H9 (cell line): ENCODE data around the gene NEB. TPM values are rescaled to one million over a fixed set of nuclear protein-coding genes. Genes with fewer than 3 reads are reported as not detected.

ENCODE experiments used
- DNase-seq: peaks from one replicate; pipeline ENCODE4 v3.0.0-alpha.2; 2017
- H2AFZ ChIP-seq: one replicate; pipeline ENCODE4 v1.6.1; 2013; ENCODE audit warnings: mild to moderate bottlenecking, low read length, control low read depth, moderate library complexity
- H2AK5ac ChIP-seq: 2 replicates; pipeline ENCODE4 v1.6.1; 2013; ENCODE audit warnings: low read length, control low read depth, mixed read lengths; ENCODE audit not compliant: insufficient read length
- H2BK120ac ChIP-seq: one replicate; pipeline ENCODE4 v1.6.1; 2013; ENCODE audit warnings: low read depth, mild to moderate bottlenecking, low read length, control low read depth, inconsistent platforms; ENCODE audit not compliant: poor library complexity, severe bottlenecking
- H2BK12ac ChIP-seq: 2 replicates; pipeline ENCODE4 v1.6.1; 2013; ENCODE audit warnings: low read length, control low read depth, mixed read lengths, low read depth; ENCODE audit not compliant: insufficient read length
- H2BK15ac ChIP-seq: 2 replicates; pipeline ENCODE4 v1.6.1; 2013; ENCODE audit warnings: low read depth, low read length, control low read depth
- H2BK20ac ChIP-seq: one replicate; pipeline ENCODE4 v1.6.1; 2013; ENCODE audit warnings: low read depth, mild to moderate bottlenecking, low read length, control low read depth, inconsistent platforms; ENCODE audit not compliant: poor library complexity, severe bottlenecking
- H2BK5ac ChIP-seq: 2 replicates; pipeline ENCODE4 v1.6.1; 2013; ENCODE audit warnings: low read length, control low read depth, mixed read lengths; ENCODE audit not compliant: insufficient read length
- H3K14ac ChIP-seq: 2 replicates; pipeline ENCODE4 v1.6.1; 2013; ENCODE audit warnings: low read length, control low read depth; ENCODE audit not compliant: insufficient read depth
- H3K18ac ChIP-seq: 2 replicates; pipeline ENCODE4 v1.6.1; 2013; ENCODE audit warnings: low read depth, mild to moderate bottlenecking, mixed read lengths, low read length, control low read depth; ENCODE audit not compliant: insufficient read length
- H3K23ac ChIP-seq: 2 replicates; pipeline ENCODE4 v1.6.1; 2013; ENCODE audit warnings: low read length, control low read depth, mixed read lengths, low read depth; ENCODE audit not compliant: insufficient read length
- H3K23me2 ChIP-seq: 2 replicates; pipeline ENCODE4 v1.6.1; 2013; ENCODE audit warnings: low read depth, mild to moderate bottlenecking, mixed read lengths, low read length, control low read depth; ENCODE audit not compliant: insufficient read length, poor library complexity, severe bottlenecking
- H3K27ac ChIP-seq: 2 replicates; pipeline ENCODE4 v1.5.1; 2013; ENCODE audit warnings: low read length, control low read depth, mixed read lengths, low read depth; ENCODE audit not compliant: insufficient read length
- H3K27me3 ChIP-seq: 2 replicates; pipeline ENCODE4 v1.6.1; 2013; ENCODE audit warnings: low read length, control low read depth, inconsistent platforms; ENCODE audit not compliant: insufficient read depth
- H3K4ac ChIP-seq: 2 replicates; pipeline ENCODE4 v1.6.1; 2013; ENCODE audit warnings: low read depth, mild to moderate bottlenecking, control low read depth, inconsistent platforms, low read length, moderate library complexity
- H3K4me1 ChIP-seq: 2 replicates; pipeline ENCODE4 v1.6.1; 2013; ENCODE audit warnings: low read length, control low read depth, inconsistent platforms; ENCODE audit not compliant: insufficient read depth
- H3K4me2 ChIP-seq: 2 replicates; pipeline ENCODE4 v1.6.1; 2013; ENCODE audit warnings: low read length, control low read depth, mixed read lengths; ENCODE audit not compliant: insufficient read length, insufficient read depth
- H3K56ac ChIP-seq: 2 replicates; pipeline ENCODE4 v1.6.1; 2013; ENCODE audit warnings: low read depth, mild to moderate bottlenecking, mixed read lengths, low read length, control low read depth; ENCODE audit not compliant: insufficient read length
- H3K79me1 ChIP-seq: 2 replicates; pipeline ENCODE4 v1.6.1; 2013; ENCODE audit warnings: low read depth, mild to moderate bottlenecking, moderate library complexity, low read length, control low read depth, inconsistent platforms; ENCODE audit not compliant: insufficient read depth, poor library complexity, severe bottlenecking
- H3K79me2 ChIP-seq: 2 replicates; pipeline ENCODE4 v1.6.1; 2013; ENCODE audit warnings: low read length, control low read depth, inconsistent platforms; ENCODE audit not compliant: insufficient read depth
- H3K9ac ChIP-seq: 2 replicates; pipeline ENCODE4 v1.6.1; 2013; ENCODE audit warnings: low read length, control low read depth, mixed read lengths; ENCODE audit not compliant: insufficient read length; ENCODE audit errors: extremely low read depth
- H3K9me3 ChIP-seq: one replicate; pipeline ENCODE4 v1.6.1; 2013; ENCODE audit warnings: low read depth, low read length, inconsistent platforms; ENCODE audit not compliant: control insufficient read depth
- H3T11ph ChIP-seq: one replicate; pipeline ENCODE4 v1.6.1; 2013; ENCODE audit warnings: mild to moderate bottlenecking, low read length, control low read depth, inconsistent platforms
- H4K20me1 ChIP-seq: one replicate; pipeline ENCODE4 v1.6.1; 2013; ENCODE audit not compliant: control insufficient read depth, insufficient read length, insufficient read depth
- H4K5ac ChIP-seq: 2 replicates; pipeline ENCODE4 v1.6.1; 2013; ENCODE audit warnings: low read depth, mild to moderate bottlenecking, mixed read lengths, low read length, control low read depth; ENCODE audit not compliant: insufficient read length
- H4K8ac ChIP-seq: replicated peaks from 2 replicates; pipeline ENCODE4 v1.6.1; 2013; ENCODE audit warnings: low read length, control low read depth, mixed read lengths, low read depth; ENCODE audit not compliant: insufficient read length
- H4K91ac ChIP-seq: 2 replicates; pipeline ENCODE4 v1.6.1; 2013; ENCODE audit warnings: low read depth, mild to moderate bottlenecking, moderate library complexity, mixed read lengths, low read length, control low read depth; ENCODE audit not compliant: insufficient read length
- H3K27ac Mint-ChIP-seq, 3 experiments: 2 replicates in 2 of 3; 3 replicates in 1 of 3; pipeline ENCODE4 v1.8.0; 2020 to 2021; ENCODE audit warnings: mixed read lengths in 3 of 3, mild to moderate bottlenecking in 1 of 3, moderate library complexity in 1 of 3
- H3K27me3 Mint-ChIP-seq: 2 replicates; pipeline ENCODE4 v1.8.0; 2021; ENCODE audit warnings: low read depth, mild to moderate bottlenecking, moderate library complexity, mixed read lengths
- H3K36me3 Mint-ChIP-seq, 3 experiments: 2 replicates in 2 of 3; 3 replicates in 1 of 3; pipeline ENCODE4 v1.8.0; 2020 to 2021; ENCODE audit warnings: low read depth in 3 of 3, mixed read lengths in 3 of 3; ENCODE audit not compliant: insufficient read depth in 1 of 3
- H3K4me1 Mint-ChIP-seq, 2 experiments: 2 replicates each; pipeline ENCODE4 v1.8.0; 2020; ENCODE audit warnings: mixed read lengths in 2 of 2
- H3K4me3 Mint-ChIP-seq, 2 experiments: 2 replicates in 1 of 2; 3 replicates in 1 of 2; pipeline ENCODE4 v1.8.0; 2020 to 2021; ENCODE audit warnings: mild to moderate bottlenecking in 2 of 2, mixed read lengths in 2 of 2, moderate library complexity in 1 of 2
- H3K9me3 Mint-ChIP-seq, 2 experiments: 2 replicates in 1 of 2; 3 replicates in 1 of 2; pipeline ENCODE4 v1.8.0; 2020; ENCODE audit warnings: mild to moderate bottlenecking in 2 of 2, mixed read lengths in 2 of 2, moderate library complexity in 1 of 2
- WGBS: extraction: QIAGEN DNeasy Blood & Tissue Kit; methylation state at CpG from one replicate; pipeline ENCODE4 v1.1.7; 2013; ENCODE audit warnings: missing lambda C conversion rate, low lambda C conversion rate, mixed read lengths; ENCODE audit not compliant: insufficient read length; ENCODE audit errors: extremely low coverage; 5-methylcytosine and 5-hydroxymethylcytosine counted together
- total RNA-seq: library from RNA; stranded (reverse); gene quantifications from 2 replicates; pipeline ENCODE4 v1.2.1, GENCODE V29; 2021
- TF ChIP-seq, protein P1 (sequence below): fragments of 200-600 bp; sonication (generic); conservative IDR thresholded peaks from 3 replicates; pipeline ENCODE4 v1.8.0; 2021; ENCODE audit warnings: antibody characterized with exemption, mild to moderate bottlenecking

The NEB gene
- total RNA-seq, 1 experiment from 2014 or later: 0.98 TPM

DNA sequence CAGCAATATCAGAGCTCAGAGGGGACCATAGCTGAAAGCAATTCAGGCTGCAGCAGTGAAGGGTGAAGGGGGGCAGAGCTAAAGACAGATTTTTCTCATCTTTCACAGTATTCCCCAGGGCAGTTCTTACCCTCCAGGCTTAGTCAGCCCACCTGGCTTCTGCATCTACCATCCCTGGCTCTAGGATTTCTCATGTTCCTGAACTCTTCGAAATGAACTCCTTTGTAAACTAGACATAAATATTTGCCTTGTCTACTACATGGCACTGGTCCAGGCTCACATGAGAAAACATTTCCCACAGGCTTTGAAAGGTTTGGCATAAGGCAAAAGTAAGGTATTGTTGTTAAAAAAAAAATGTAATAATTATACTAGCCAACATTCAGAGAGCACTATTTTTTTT, 23.6 kb upstream of the NEB start:
- Histone ChIP-seq H3K79me1 (no peaks in the 10 kb centered on the region), H4K8ac (no peak overlapping the region), H3K9ac (no peak overlapping the region), H2BK12ac (no peak overlapping the region), H4K5ac (no peak overlapping the region), H3K79me2 (no peaks in the 10 kb centered on the region), H3K9me3 (no peaks in the 10 kb centered on the region), H2BK20ac (no peak overlapping the region), H2BK15ac (no peak overlapping the region), H3K4me2 (no peak overlapping the region), H2BK120ac (no peak overlapping the region), H3T11ph (no peak overlapping the region), H3K27me3 (no peaks in the 10 kb centered on the region), H3K18ac (no peak overlapping the region), H3K4me1 (peaks cover 2% of the 10 kb centered on the region), H3K23me2 (no peaks in the 10 kb centered on the region), H4K20me1 (peaks cover 2% of the 10 kb centered on the region), H3K27ac (no peak overlapping the region), H3K4ac (no peak overlapping the region), H2BK5ac (no peak overlapping the region), H3K56ac (no peak overlapping the region), H2AK5ac (no peak overlapping the region), H3K23ac (no peak overlapping the region), H4K91ac (no peak overlapping the region), H2AFZ (no peak overlapping the region), H3K14ac (no peak overlapping the region)
- Mint-ChIP-seq H3K27me3 (no peaks in the 10 kb centered on the region), H3K27ac (no peak overlapping the region), H3K9me3 (no peaks in the 10 kb centered on the region), H3K4me1 (peaks cover 9 to 11% of the 10 kb centered on the region in 2 experiments; a peak in 3 of 4 replicates), H3K36me3 (no peaks in the 10 kb centered on the region), H3K4me3 (no peak overlapping the region)
- TF ChIP-seq, protein P1, sequence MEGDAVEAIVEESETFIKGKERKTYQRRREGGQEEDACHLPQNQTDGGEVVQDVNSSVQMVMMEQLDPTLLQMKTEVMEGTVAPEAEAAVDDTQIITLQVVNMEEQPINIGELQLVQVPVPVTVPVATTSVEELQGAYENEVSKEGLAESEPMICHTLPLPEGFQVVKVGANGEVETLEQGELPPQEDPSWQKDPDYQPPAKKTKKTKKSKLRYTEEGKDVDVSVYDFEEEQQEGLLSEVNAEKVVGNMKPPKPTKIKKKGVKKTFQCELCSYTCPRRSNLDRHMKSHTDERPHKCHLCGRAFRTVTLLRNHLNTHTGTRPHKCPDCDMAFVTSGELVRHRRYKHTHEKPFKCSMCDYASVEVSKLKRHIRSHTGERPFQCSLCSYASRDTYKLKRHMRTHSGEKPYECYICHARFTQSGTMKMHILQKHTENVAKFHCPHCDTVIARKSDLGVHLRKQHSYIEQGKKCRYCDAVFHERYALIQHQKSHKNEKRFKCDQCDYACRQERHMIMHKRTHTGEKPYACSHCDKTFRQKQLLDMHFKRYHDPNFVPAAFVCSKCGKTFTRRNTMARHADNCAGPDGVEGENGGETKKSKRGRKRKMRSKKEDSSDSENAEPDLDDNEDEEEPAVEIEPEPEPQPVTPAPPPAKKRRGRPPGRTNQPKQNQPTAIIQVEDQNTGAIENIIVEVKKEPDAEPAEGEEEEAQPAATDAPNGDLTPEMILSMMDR: no peak
- WGBS: no CpG with 5 or more reads among the region's 1 CpG
- no peak for DNase-seq
